GM12878 (cell line): ENCODE results near the gene EHMT2. TPM values are rescaled to one million over a fixed set of nuclear protein-coding genes. Genes with fewer than 3 reads are reported as not detected.

Experiments
- ATF7 ChIP-seq: fragments of 450-650 bp; IDR thresholded peaks from 2 replicates; pipeline ENCODE4 v1.6.1; 2016; ENCODE audit warnings: low read depth, mild to moderate bottlenecking
- CREB1 ChIP-seq: IDR thresholded peaks from 2 replicates; pipeline ENCODE4 v1.6.1; 2012; ENCODE audit warnings: low read depth, mild to moderate bottlenecking, inconsistent platforms
- DPF2 ChIP-seq: fragments of 450-650 bp; IDR thresholded peaks from 2 replicates; pipeline ENCODE4 v1.6.1; 2017; ENCODE audit warnings: mild to moderate bottlenecking
- EED ChIP-seq: sonication (generic); IDR thresholded peaks from 2 replicates; pipeline ENCODE4 v1.6.1; 2016; ENCODE audit warnings: antibody characterized with exemption, low read depth
- EZH2 ChIP-seq: IDR thresholded peaks from 2 replicates; pipeline ENCODE4 v1.6.1; 2012; ENCODE audit warnings: low read depth, mild to moderate bottlenecking, control low read depth, inconsistent platforms, low read length, borderline replicate concordance; ENCODE audit not compliant: control insufficient read depth
- IKZF1 ChIP-seq: fragments of 450-650 bp; conservative IDR thresholded peaks from 2 replicates; pipeline ENCODE4 v1.6.1; 2017; ENCODE audit warnings: antibody characterized with exemption, mild to moderate bottlenecking
- IKZF2 ChIP-seq, 2 experiments: fragments of 450-650 bp; IDR thresholded peaks; 2 replicates each; pipeline ENCODE4 v1.6.1; 2017; ENCODE audit warnings: mild to moderate bottlenecking in 2 of 2, moderate library complexity in 2 of 2
- NR2C2 ChIP-seq: IDR thresholded peaks from 2 replicates; pipeline ENCODE4 v1.6.1; 2011; ENCODE audit warnings: borderline replicate concordance, low read depth; ENCODE audit not compliant: control insufficient read depth, insufficient read length
- SMAD5 ChIP-seq: IDR thresholded peaks from 2 replicates; pipeline ENCODE4 v1.6.1; 2016; ENCODE audit warnings: antibody characterized with exemption, low read depth
- SMARCA5 ChIP-seq: fragments of 450-650 bp; IDR thresholded peaks from 2 replicates; pipeline ENCODE4 v1.6.1; 2017; ENCODE audit warnings: mild to moderate bottlenecking
- SRF ChIP-seq, 2 experiments: IDR thresholded peaks; 2 replicates each; pipeline ENCODE4 v1.6.1; 2011; ENCODE audit warnings: low read depth in 2 of 2, low read length in 2 of 2, mild to moderate bottlenecking in 1 of 2, moderate library complexity in 1 of 2
- polyA plus RNA-seq, 11 experiments: library from polyadenylated mRNA; depleted of rRNA in 4 of 11; unstranded in 6 of 11; stranded (reverse) in 5 of 11; fragments of >200 nt; fragmentation: Nextera tagmentation in 4 of 11; fragmentation: Illumina TruSeq in 1 of 11; extraction: Ambion mirVana in 4 of 11; extraction: Trizol in 1 of 11; gene quantifications; 1 replicate in 1 of 11; 2 replicates in 10 of 11; pipeline versions ENCODE4 v1.2.1 to v1.2.3, GENCODE V29; 2011 to 2016; ENCODE audit warnings: inconsistent platforms in 2 of 11, missing spikeins in 2 of 11, low read depth in 1 of 11
- total RNA-seq, 4 experiments: library from RNA; depleted of rRNA in 3 of 4; stranded (reverse); fragments of >200 nt in 3 of 4; fragmentation: Illumina TruSeq in 1 of 4; extraction: Trizol in 1 of 4; gene quantifications; 2 replicates each; pipeline versions ENCODE4 v1.2.1 to v1.2.3, GENCODE V29; 2013 to 2021
- TF ChIP-seq, protein P1 (sequence below), 3 experiments: IDR thresholded peaks in 2 of 3; conservative IDR thresholded peaks in 1 of 3; 2 replicates each; pipeline ENCODE4 v1.5.1; 2011; ENCODE audit warnings: low read depth in 3 of 3, low read length in 3 of 3, mild to moderate bottlenecking in 3 of 3, control low read depth in 2 of 3, moderate library complexity in 2 of 3, inconsistent platforms in 1 of 3, mixed read lengths in 1 of 3; ENCODE audit not compliant: control insufficient read depth in 2 of 3, insufficient read depth in 1 of 3; ENCODE audit errors: extremely low read depth in 1 of 3

Gene EHMT2
- total and polyA plus RNA-seq, 10 of the 15 experiments (the other 5 are each of a cell fraction or from before 2014, with no cell fraction given), result 1.7 to 53.2 (median 36.3) TPM

DNA sequence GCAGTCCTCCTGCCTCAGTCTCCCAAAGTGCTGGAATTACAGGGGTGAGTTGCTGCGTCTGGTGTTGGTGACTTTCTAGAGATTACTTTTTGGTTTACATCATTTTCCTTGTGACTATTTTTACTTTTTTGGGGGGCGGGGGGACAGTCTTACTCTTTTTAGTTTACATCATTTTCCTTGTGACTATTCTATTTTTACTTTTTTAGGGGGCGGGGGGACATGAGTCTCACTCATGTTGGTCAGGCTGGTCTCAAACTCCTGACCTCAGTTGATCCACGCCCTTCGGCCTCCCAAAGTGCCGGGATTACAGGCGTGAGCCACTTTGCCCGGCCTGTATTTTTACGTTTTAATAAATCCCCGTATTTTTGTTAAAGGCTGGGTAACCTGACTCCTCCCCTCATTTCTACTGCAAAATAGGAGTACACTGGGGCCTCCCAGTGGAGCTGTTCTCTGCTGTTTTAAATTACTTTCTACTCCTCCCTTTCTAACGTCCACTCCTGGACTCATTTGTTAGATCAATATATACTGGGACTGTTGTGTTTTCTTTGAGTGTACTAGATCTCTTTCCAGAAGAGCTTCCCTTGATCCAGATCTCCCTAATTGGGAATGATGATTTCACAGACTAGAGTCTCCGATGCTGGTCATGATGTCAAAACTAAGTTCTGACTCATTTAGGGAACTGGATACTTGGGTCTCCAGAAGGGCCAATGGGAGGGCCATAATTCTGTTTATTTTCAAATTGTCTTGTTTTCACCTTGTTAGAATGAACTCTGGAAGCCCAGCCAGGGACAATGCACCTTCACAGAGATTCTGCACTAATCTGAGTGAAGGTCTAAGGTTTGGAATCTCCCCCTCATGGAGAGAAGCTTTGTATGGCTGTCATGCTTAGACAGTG lies 60.8 kb downstream of the EHMT2 start (continued):
- TF ChIP-seq ATF7, result peak; percentile 69
- 0 out of 2 replicates have a peak, but pooled peaks have one; percentile 20 for TF ChIP-seq EED
- TF ChIP-seq EZH2, result no peak
- 0 out of 2 replicates have a peak, but pooled peaks have one; percentile 5 for TF ChIP-seq DPF2
- no peak for TF ChIP-seq SRF (IDR thresholded peaks at IDR 0.05; ENCODE audit: low read depth in 2 of 2, low read length in 2 of 2)
- TF ChIP-seq, protein P1, sequence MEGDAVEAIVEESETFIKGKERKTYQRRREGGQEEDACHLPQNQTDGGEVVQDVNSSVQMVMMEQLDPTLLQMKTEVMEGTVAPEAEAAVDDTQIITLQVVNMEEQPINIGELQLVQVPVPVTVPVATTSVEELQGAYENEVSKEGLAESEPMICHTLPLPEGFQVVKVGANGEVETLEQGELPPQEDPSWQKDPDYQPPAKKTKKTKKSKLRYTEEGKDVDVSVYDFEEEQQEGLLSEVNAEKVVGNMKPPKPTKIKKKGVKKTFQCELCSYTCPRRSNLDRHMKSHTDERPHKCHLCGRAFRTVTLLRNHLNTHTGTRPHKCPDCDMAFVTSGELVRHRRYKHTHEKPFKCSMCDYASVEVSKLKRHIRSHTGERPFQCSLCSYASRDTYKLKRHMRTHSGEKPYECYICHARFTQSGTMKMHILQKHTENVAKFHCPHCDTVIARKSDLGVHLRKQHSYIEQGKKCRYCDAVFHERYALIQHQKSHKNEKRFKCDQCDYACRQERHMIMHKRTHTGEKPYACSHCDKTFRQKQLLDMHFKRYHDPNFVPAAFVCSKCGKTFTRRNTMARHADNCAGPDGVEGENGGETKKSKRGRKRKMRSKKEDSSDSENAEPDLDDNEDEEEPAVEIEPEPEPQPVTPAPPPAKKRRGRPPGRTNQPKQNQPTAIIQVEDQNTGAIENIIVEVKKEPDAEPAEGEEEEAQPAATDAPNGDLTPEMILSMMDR (IDR thresholded peaks at IDR 0.05 in 2 of 3, conservative IDR thresholded peaks at IDR 0.05 in 1 of 3; ENCODE audit: control insufficient read depth in 2 of 3, extremely low read depth in 1 of 3, insufficient read depth in 1 of 3, low read depth in 3 of 3, low read length in 3 of 3), result peak in 2 of 3 experiments; percentile 13 to 18; a peak in 2 of 6 replicates
- TF ChIP-seq SMAD5, result no peak
- 0 out of 2 replicates have a peak, but pooled peaks have one; percentile 19 for TF ChIP-seq IKZF1
- 0 out of 2 replicates have a peak, but pooled peaks have one; percentile 45 for TF ChIP-seq CREB1
- peak in 1 of 2 experiments; percentile 8; a peak in 1 of 4 replicates for TF ChIP-seq IKZF2 (IDR thresholded peaks at IDR 0.05)
- TF ChIP-seq SMARCA5, result no peak
- TF ChIP-seq NR2C2, result no peak
